SK-N-SH treated with all-trans-retinoic acid at 6 μM for 48 hours (cell line): ENCODE results near the gene LMCD1.

Experiments used
- ATAC-seq: fragments of 200-7000 bp; cut with Tn5 transposase; 3 replicates; pipeline ENCODE4 v1.9.1; 2020; ENCODE audit warnings: mild to moderate bottlenecking, moderate library complexity
- ARNTL ChIP-seq: fragments of 450-650 bp; formaldehyde crosslinking; IDR thresholded peaks from 2 replicates; pipeline ENCODE4 v1.5.0; 2020; ENCODE audit warnings: low read depth, mild to moderate bottlenecking, moderate library complexity, borderline replicate concordance
- BACH2 ChIP-seq: fragments of 250-450 bp; sonication (Bioruptor Pico); IDR thresholded peaks from 2 replicates; pipeline ENCODE4 v1.9.0; 2021; ENCODE audit warnings: mild to moderate bottlenecking, borderline replicate concordance
- CREB5 ChIP-seq: fragments of 250-450 bp; sonication (Bioruptor Pico); IDR thresholded peaks from 2 replicates; pipeline ENCODE4 v1.5.1; 2020; ENCODE audit warnings: low read depth, mild to moderate bottlenecking, moderate library complexity
- CSDC2 ChIP-seq: fragments of 250-450 bp; sonication (Bioruptor Pico); IDR thresholded peaks from 2 replicates; pipeline ENCODE4 v1.5.0; 2020; ENCODE audit warnings: mild to moderate bottlenecking, moderate library complexity
- CSRNP3 ChIP-seq: fragments of 250-450 bp; sonication (Bioruptor Pico); IDR thresholded peaks from 2 replicates; pipeline ENCODE4 v1.5.1; 2021; ENCODE audit warnings: mild to moderate bottlenecking, moderate library complexity
- ESRRG ChIP-seq: fragments of 250-450 bp; sonication (Bioruptor Pico); IDR thresholded peaks from 2 replicates; pipeline ENCODE4 v1.6.1; 2021; ENCODE audit warnings: mild to moderate bottlenecking
- GLIS3 ChIP-seq: fragments of 250-450 bp; sonication (Bioruptor Pico); IDR thresholded peaks from 2 replicates; pipeline ENCODE4 v1.5.0; 2020; ENCODE audit warnings: mild to moderate bottlenecking, moderate library complexity
- ISL1 ChIP-seq: fragments of 250-450 bp; sonication (Bioruptor Pico); IDR thresholded peaks from 2 replicates; pipeline ENCODE4 v2.1.2; 2022; ENCODE audit warnings: mild to moderate bottlenecking, moderate library complexity
- OSR1 ChIP-seq: fragments of 250-450 bp; sonication (Bioruptor Pico); IDR thresholded peaks from 2 replicates; pipeline ENCODE4 v1.8.0; 2022; ENCODE audit warnings: moderate library complexity, mild to moderate bottlenecking, inconsistent platforms
- PATZ1 ChIP-seq: fragments of 250-450 bp; sonication (Bioruptor Pico); IDR thresholded peaks from 2 replicates; pipeline ENCODE4 v1.8.0; 2020; ENCODE audit warnings: mild to moderate bottlenecking, moderate library complexity, borderline replicate concordance
- PPARA ChIP-seq: fragments of 250-450 bp; sonication (Bioruptor Pico); IDR thresholded peaks from 2 replicates; pipeline ENCODE4 v1.5.0; 2020; ENCODE audit warnings: mild to moderate bottlenecking, borderline replicate concordance
- RARB ChIP-seq: fragments of 250-450 bp; sonication (Bioruptor Pico); IDR thresholded peaks from 2 replicates; pipeline ENCODE4 v1.8.0; 2021; ENCODE audit warnings: mild to moderate bottlenecking, moderate library complexity
- SNAI2 ChIP-seq: fragments of 250-450 bp; sonication (Bioruptor Pico); IDR thresholded peaks from 2 replicates; pipeline ENCODE4 v1.5.0; 2020; ENCODE audit warnings: mild to moderate bottlenecking, moderate library complexity
- TCF4 ChIP-seq: fragments of 250-450 bp; sonication (Bioruptor Pico); IDR thresholded peaks from 2 replicates; pipeline ENCODE4 v1.8.0; 2021; ENCODE audit warnings: mild to moderate bottlenecking, moderate library complexity, borderline replicate concordance
- TOX ChIP-seq: fragments of 250-450 bp; sonication (Bioruptor Pico); IDR thresholded peaks from 2 replicates; pipeline ENCODE4 v1.8.0; 2021; ENCODE audit warnings: mild to moderate bottlenecking, moderate library complexity, borderline replicate concordance
- TSHZ2 ChIP-seq: fragments of 250-450 bp; sonication (Bioruptor Pico); IDR thresholded peaks from 2 replicates; pipeline ENCODE4 v1.5.0; 2020; ENCODE audit warnings: mild to moderate bottlenecking, moderate library complexity
- ZFP3 ChIP-seq: fragments of 250-450 bp; sonication (Bioruptor Pico); IDR thresholded peaks from 2 replicates; pipeline ENCODE4 v1.5.0; 2020; ENCODE audit warnings: mild to moderate bottlenecking, moderate library complexity
- ZFP30 ChIP-seq: fragments of 450-650 bp; formaldehyde crosslinking; IDR thresholded peaks from 2 replicates; pipeline ENCODE4 v1.5.0; 2022; ENCODE audit warnings: mild to moderate bottlenecking, moderate library complexity
- ZNF565 ChIP-seq: fragments of 450-650 bp; formaldehyde crosslinking; conservative IDR thresholded peaks from 2 replicates; pipeline ENCODE4 v1.5.0; 2020; ENCODE audit warnings: low read depth, mild to moderate bottlenecking, moderate library complexity
- ZNF70 ChIP-seq: fragments of 450-650 bp; formaldehyde crosslinking; IDR thresholded peaks from 2 replicates; pipeline ENCODE4 v1.5.0; 2020; ENCODE audit warnings: mild to moderate bottlenecking, moderate library complexity
- ZNF8 ChIP-seq: fragments of 450-650 bp; formaldehyde crosslinking; IDR thresholded peaks from 2 replicates; pipeline ENCODE4 v1.5.0; 2020; ENCODE audit warnings: mild to moderate bottlenecking, moderate library complexity
- TF ChIP-seq, protein P1 (sequence below): fragments of 250-450 bp; sonication (Bioruptor Pico); IDR thresholded peaks from 2 replicates; pipeline ENCODE4 v1.8.0; 2021; ENCODE audit warnings: low read depth, mild to moderate bottlenecking, moderate library complexity, borderline replicate concordance

The LMCD1 gene

GRCh38 chr3:8486936-8487335 lies 14.7 kb upstream of the LMCD1 start:
- TF ChIP-seq TCF4 (CRISPR knock-in tag) (no peak), GLIS3 (CRISPR knock-in tag) (no peak), SNAI2 (CRISPR knock-in tag) (no peak)
- TF ChIP-seq, all 23 proteins: peak for 0
- ATAC-seq: no peak

DNA sequence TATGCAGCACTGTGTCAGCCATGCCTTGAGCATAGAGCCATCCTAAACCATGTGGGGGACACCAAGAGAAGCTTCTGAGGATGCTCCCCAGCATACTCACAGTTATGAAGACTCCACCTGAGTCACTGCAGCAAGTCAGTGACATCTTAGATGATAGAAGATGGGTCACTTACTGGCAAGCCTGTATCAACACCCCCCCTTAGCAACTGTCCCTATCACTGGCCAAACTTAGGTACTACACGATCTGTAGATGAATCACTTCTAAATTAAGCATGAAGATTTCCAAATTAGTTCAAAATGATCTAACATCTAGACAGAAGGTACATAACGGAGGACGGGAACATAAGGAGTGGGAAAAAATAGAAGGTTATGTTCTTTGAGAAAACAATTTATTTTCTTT lies 13.2 kb upstream of the LMCD1 start:
- no peak for ATAC-seq
- TF ChIP-seq TSHZ2 (CRISPR knock-in tag) (no peak), ESRRG (CRISPR knock-in tag) (no peak), OSR1 (no peak), TOX (CRISPR knock-in tag) (no peak), CREB5 (CRISPR knock-in tag) (no peak), ZFP3 (no peak), ISL1 (CRISPR knock-in tag) (no peak), CSRNP3 (CRISPR knock-in tag) (no peak), ZFP30 (CRISPR knock-in tag) (no peak), TCF4 (CRISPR knock-in tag) (no peak), RARB (CRISPR knock-in tag) (no peak), GLIS3 (CRISPR knock-in tag) (no peak), ARNTL (CRISPR knock-in tag) (no peak), ZNF8 (no peak), PPARA (CRISPR knock-in tag) (no peak)
- TF ChIP-seq, protein P1, sequence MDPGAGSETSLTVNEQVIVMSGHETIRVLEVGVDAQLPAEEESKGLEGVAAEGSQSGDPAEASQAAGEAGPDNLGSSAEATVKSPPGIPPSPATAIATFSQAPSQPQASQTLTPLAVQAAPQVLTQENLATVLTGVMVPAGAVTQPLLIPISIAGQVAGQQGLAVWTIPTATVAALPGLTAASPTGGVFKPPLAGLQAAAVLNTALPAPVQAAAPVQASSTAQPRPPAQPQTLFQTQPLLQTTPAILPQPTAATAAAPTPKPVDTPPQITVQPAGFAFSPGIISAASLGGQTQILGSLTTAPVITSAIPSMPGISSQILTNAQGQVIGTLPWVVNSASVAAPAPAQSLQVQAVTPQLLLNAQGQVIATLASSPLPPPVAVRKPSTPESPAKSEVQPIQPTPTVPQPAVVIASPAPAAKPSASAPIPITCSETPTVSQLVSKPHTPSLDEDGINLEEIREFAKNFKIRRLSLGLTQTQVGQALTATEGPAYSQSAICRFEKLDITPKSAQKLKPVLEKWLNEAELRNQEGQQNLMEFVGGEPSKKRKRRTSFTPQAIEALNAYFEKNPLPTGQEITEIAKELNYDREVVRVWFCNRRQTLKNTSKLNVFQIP: no peak

DNA sequence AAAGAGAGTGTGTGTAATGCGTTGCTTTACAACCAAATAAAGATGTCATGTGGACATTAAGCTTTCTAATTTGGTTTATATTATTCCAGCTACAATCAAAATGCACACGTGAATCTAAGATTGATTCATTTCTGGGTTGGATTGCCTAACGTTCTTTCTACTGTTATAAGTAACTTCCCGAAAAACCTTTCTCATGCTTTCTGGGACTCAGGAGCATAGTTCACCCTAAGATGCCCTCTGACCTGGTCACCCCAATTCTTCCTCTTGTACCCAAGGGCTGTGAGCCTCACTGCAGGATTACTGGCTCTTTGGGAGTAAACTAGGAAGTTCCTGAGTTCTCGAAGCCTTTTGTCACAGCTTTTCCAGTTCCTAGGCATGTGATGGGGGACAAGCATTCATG lies 12.7 kb upstream of the LMCD1 start:
- TF ChIP-seq RARB (CRISPR knock-in tag) (no peak), BACH2 (CRISPR knock-in tag) (no peak), CREB5 (CRISPR knock-in tag) (no peak), PATZ1 (CRISPR knock-in tag) (no peak), ZFP3 (no peak), CSDC2 (CRISPR knock-in tag) (no peak), TCF4 (CRISPR knock-in tag) (no peak), TSHZ2 (CRISPR knock-in tag) (no peak), TOX (CRISPR knock-in tag) (no peak), CSRNP3 (CRISPR knock-in tag) (no peak), ZNF70 (CRISPR knock-in tag) (no peak), ZFP30 (CRISPR knock-in tag) (no peak), OSR1 (no peak), ZNF8 (no peak), ZNF565 (CRISPR knock-in tag) (no peak)
- no peak for ATAC-seq
